Stimulated activated CD8-positive, alpha-beta memory T cell treated with anti-CD3 and anti-CD28 coated beads, Interleukin-15, amount 100 ng/mL, for 48 hours (primary cell): Measurements from ENCODE around the gene PHF14.

Experiments used
- DNase-seq, 2 donors: peaks; one replicate each; pipeline ENCODE4 v3.0.0-alpha.2; 2020; ENCODE audit warnings: low read depth in 2 of 2

The PHF14 gene

DNA sequence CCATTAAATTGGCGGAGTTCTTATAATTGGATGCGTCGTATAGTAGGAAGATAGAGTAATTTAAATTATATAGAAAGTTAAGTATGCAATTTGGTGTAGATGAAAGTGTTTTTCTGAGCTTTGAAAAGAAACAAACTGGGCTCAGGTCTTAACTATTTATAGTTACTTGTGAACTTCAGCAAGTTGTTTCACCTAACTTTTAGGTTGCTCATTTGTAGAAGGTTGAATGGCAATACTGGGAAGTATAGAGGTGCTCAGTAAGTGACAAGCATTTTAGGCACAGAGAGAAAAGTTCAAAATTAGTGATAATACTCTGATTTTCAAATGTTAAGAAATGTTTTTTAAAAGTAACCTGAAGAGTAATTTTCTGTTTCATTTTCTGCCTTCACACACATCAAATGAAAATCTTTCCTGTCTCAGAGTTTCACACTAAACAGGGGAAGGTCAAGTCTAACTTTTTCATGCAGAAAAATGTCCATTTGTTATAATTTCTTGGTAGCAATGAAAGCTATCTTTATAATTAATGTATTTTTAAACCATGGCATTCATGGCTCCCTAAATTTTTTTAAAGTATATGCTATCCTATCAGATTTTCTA lies 146.5 kb downstream of the PHF14 start:
- no peak for DNase-seq

DNA sequence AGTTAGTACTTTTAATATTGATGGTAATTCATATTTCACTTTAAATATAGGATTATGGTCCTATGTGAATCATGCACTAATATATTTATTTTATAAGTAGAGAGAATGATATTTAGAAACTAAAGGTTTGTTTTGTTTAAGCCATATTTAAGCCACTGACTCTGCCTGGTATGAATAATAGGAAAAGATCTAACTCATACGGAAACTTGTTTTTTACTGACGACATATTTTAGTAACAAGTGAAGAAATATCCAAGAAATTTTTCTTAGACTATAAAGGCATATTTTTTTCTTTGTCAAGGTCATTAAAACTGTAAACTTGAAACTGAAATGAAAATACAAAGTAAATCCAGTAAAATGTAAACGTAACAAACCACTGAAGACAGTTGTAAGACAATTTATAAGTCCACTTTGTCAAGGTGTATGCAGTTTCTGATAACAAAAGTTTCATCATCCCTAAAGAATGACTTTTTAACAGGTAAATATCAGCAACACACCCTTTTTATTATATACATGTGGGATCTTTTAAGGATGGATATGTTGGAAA lies 147.1 kb downstream of the PHF14 start:
- DNase-seq: no peak

DNA sequence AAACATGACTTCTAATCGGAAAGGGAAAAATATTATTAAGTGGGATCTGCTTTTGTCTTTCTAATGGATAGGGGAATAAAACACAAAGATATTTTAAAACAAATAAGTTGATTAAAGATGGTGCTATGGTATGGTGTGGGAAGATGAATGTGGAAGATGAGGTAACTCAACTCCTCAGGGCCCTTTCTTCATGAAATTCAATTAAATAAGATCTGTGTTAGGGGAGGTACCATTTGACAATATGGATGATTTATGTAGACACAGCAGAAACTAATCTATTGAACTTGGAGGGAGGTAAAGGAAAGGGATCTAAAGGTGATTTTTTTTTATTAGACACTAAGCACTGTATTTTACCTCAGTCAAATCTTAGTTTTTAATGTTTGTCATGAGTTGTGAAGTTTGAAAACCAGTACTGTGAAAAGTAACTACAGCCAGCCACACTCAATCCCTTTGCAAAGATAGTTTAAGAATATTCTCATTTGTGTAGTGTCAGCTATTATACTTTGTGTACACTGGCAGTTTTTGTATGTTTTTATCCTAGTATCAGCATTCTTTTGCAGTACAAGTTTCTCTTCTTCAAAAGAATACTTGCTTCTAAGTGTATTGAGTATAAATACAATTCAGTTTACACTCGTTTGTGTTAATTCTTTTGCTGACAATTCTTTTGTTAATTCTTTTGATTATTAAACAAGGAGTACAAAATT lies 151.3 kb downstream of the PHF14 start:
- no peak for DNase-seq

DNA sequence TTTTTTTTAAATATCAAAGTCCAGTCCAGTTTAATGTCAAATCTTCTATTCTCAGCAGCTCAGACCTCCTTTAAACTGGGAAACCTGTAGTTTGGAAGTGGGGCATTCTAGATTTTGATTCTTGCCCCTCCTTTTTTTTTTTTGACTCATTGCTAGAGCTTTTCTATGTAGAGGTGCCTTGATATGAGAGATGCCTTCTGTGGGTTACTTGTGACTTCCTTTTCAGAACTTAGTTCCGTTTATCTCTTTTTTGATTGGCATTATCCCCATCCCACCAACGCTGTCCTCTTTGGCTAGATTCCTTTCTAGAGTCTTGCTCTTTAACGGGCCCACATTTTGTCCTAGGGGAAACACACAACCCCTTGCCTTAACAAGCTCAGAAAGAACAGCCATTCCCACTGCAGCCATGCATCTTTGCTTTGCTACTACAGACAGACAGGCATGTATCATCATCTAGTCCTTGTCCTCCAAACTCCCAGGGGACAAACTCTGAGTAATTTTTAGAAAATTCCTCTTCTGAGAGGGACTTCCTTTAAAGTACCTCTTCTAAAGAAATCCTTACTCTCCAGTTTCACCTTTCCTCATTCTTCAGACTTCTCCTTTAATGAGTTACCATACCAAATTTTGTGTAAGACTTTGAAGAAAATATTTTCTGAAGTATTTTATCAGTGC lies 153.6 kb downstream of the PHF14 start:
- DNase-seq: no peak

DNA sequence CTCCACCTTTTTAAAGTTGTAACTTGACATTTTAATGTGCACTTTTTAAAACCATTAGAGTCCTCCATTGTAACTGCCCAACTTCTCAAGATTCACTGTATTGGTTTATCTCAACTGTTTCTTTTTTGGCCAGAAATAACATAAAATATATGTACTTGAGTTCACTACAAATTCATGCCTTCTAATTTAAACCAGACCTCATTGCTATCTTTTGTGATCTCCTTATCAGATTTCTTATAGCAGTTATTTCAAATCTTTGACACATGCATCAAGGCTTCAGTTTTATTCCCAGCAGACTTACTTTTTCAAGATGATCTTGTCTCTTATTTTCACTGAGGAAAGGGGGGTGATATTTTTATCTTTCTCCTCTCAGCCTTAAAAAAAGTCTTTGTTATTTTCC lies 154.3 kb downstream of the PHF14 start:
- no peak for DNase-seq

- no peak for DNase-seq
Measured at GRCh38 chr7:11128498-11128897, 154.8 kb downstream of the PHF14 start.

GRCh38 chr7:11130012-11130411 lies 156.3 kb downstream of the PHF14 start:
- no peak for DNase-seq

DNA sequence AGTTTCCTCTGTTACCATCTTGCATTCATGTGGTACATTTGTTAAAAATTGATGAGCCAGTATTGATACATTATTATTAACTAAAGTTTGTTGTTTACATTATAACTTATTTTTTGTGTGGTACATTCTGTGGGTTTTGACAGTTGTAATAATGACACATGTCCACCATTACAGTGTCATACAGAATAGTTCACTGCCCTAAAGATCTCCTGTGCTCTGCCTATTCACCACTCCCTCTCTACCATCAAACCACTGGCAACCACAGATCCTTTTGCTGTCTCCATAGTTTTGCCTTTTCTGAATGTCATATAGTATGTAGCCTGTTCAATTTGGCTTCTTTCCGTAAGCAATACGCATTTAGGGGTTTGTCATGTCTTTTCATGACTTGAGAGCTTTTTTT lies 156.9 kb downstream of the PHF14 start:
- DNase-seq: no peak

- no peak for DNase-seq
Measured at GRCh38 chr7:11133436-11133959, 159.8 kb downstream of the PHF14 start.

GRCh38 chr7:11135573-11135972 lies 161.9 kb downstream of the PHF14 start:
- no peak for DNase-seq

DNA sequence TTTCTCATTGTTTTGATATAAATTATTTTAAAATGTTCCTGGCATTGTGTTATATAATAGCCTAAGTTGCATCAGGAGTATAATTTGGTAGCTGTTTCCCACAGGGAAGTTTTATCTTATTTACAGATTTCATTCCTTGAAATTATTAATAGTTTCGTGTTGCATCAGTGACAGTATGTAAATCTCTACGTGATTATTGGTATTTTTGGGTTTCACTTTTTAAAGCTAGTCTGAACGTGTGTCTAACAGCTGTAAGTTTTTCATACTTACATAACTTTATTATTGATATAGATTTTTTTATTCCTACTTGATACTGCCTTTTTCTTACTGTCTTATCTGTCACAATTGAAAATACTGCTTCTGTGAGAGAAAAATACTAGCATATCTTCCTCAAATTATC lies 167.9 kb downstream of the PHF14 start:
- DNase-seq: no peak

- no peak for DNase-seq
Measured at GRCh38 chr7:11153694-11154093, 180.0 kb downstream of the PHF14 start.

DNA sequence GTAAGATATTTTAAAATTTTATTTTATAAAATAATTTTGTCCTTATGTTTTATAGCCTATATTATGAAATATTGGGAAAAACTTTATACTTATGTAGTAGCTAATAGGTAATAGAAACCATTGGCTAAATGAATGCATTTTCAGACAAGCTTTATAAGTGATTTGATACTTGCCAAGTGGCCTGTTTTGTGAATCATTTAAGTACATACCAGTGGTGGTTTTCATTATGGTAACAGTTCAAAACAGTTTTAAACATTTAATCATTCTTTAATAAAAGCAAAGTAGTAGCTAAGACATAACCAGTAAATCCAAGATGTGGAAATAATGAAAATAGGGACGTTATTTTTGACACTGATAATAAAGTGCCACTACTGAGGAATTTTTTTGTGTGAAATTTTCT lies 182.2 kb downstream of the PHF14 start:
- DNase-seq: no peak

DNA sequence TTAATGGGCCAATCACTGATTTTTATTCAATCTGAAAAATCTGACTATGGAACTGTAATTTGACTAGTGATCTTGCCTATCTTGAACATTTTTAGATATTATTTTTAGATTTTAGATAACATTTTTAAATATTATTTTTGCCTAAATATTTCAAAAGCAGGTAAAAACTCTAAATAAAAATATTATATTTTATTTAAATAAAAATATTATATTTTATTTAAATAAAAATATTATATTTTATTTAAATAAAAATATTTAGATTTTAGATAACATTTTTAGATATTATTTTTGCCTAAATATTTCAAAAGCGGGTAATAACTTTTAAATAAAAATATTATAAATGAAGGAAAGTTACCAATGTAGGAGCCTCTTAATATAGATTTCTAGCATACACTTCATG lies 187.8 kb downstream of the PHF14 start:
- no peak for DNase-seq

GRCh38 chr7:11163220-11163619 lies 189.5 kb downstream of the PHF14 start:
- no peak for DNase-seq

DNA sequence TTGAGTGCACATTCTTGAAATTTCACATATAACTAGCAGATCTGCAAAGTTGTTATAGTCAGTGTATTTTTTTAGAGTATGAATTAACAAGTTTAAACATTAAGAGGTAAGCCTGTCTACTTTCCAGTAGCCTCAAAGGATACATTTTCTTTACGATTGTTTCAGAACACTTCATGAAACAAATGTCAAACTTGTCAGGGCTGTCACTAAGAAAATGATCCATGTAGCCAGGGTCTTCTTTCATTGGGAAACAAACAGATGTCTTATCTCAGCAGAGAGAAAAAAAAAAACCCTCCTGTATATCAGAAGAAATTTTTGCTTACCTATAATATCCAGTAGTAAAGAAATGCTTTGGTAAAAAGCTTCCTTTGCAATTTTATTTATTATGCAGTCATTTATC lies 192.4 kb downstream of the PHF14 start:
- no peak for DNase-seq

DNA sequence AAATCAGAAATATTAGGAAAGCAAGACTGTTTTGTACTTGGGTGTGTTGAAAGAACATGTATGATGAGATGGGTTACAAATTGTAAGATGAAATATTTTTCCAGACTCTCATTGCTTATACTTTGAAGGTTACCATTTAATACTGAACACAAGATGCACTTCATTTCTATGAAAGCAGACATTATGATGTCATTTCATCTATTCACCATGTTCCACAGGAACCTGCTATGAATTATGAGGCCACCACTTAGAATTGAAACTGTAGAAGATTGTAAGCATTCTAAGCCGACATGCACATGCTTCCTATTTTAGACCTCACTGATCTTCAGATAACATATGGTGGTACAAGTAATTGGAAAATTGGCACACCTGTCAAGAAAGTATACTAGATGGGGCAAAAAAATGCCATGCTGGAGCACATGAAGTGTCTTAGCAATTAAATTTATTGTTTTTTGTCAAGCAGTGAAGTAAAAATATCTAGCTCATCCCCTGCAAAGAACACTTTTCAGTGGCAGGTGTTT lies 195.0 kb downstream of the PHF14 start:
- no peak for DNase-seq

DNA sequence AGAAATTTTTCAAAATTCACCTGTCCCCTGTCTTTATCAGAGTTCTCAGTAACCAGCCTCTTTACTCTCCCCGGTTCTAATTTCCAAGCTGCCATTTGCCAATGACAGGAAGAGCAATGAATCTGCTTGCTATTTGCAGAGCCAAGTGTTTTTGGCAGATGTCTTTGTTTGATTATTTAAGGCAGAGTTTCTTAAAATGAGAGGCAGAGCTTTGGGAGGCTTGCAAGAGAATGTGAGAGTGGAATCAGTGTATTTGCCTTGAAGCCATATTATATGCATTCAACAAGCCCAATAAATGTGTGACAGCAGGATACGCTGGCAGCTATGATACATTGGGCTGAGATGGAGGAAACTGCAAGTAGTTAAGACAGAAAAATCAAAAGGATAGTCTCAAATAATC lies 196.5 kb downstream of the PHF14 start:
- no peak for DNase-seq

DNA sequence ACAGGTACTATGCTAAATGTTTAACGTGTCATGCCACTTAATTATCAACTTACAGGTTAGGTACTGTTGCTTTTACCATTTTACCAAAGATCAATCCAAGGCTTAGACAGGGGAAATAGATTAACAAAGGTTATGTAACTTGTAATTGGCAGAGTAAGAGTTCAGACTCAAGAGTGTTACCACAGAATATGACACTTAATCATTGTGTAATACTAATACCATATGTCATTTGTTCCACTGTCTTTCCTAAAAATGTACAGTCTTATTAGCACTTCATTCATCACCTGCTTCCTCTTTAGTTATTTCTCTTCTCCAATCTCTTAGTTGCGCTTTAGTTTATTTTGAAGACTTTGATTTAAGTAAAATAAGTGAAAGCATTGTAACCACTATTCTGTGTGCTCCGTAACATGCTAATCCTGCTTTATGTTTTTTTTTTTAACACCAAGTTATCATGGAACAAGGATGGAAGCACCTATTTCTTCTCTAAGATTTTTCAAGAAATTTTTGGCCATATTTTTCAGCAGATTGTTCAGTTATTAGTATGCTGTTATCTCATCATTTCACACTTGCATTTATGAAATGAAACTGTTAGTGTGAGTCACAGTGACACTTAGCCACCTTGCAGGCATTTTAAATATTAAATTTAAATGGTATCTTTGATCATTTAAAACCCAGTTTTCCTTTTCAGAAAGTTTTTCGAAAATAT lies 197.3 kb downstream of the PHF14 start:
- DNase-seq: no peak

- DNase-seq: no peak
Measured at GRCh38 chr7:11171569-11172192, 198.0 kb downstream of the PHF14 start.

GRCh38 chr7:11172835-11173234 lies 199.2 kb downstream of the PHF14 start:
- DNase-seq: no peak
